ENCODE results near the gene COMMD4. TPM values are rescaled to one million over a fixed set of nuclear protein-coding genes. Genes with fewer than 3 reads are reported as not detected.

COMMD4 gene
- total and polyA plus RNA-seq, 10 of the 15 experiments (the other 5 are each of a cell fraction or from before 2014, with no cell fraction given), result 14.5 to 118 (median 75.3) TPM

DNA sequence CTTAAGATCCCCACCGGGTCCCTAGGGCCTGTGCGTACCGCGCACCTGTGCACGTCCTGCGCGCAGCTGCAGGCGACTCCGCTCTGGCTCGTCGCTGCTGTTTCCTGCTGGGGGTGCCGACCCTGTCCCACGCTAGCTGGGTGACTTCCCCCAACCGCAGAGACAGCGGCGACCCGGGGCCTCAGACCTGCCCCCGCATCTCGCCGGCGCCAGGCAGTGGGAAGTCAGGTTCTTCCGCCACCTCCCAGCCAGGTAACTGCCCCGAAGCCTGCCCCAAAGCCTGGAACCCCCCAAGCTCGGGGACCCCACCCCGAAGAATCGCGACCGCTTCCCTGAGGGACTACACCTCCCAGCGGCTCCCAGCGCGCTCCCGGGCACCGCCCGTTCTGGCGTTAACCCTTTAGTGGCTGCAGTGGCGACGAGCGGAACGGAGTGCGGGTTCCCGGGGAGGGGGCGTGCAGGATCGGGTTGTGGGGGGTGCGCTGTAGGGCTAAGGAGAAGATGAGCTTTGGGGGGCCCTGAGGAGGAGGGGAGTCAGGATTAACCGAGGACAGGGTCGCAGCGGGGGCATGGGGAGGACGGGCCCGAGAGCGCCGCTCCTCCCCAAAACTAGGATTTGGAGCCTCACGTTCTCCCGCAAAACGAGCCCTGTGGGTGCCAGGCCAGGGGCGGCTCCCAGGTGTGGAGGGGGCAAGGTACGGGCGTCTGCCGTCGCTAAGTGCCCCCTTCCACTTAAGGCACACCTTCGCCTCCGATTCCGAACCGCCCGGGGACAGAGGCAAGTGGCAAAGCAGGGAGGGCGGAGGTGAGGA, 11.6 kb downstream of the COMMD4 start (continued):
- TF ChIP-seq POLR2AphosphoS5 (IDR thresholded peaks at IDR 0.05; ENCODE audit: low read length) (no peak), NR2C2 (IDR thresholded peaks at IDR 0.05; ENCODE audit: borderline replicate concordance, control insufficient read depth, insufficient read length, low read depth) (no peak), BMI1 (IDR thresholded peaks at IDR 0.05; ENCODE audit: borderline replicate concordance) (no peak), CHD2 (IDR thresholded peaks at IDR 0.05; ENCODE audit: borderline replicate concordance, low read depth, low read length) (peak; percentile 33; the same call in 1 of the 2 replicates), YY1 (IDR thresholded peaks at IDR 0.05; ENCODE audit: low read depth, low read length) (no peak), EP300 (IDR thresholded peaks at IDR 0.05; ENCODE audit: borderline replicate concordance in 1 of 2, control insufficient read depth in 1 of 2, low read depth in 2 of 2, low read length in 2 of 2) (no peak), POLR2A (IDR thresholded peaks at IDR 0.05; ENCODE audit: low read depth, low read length) (peak; percentile 68), BACH1 (IDR thresholded peaks at IDR 0.05; ENCODE audit: borderline replicate concordance) (0 out of 2 replicates have a peak, but pooled peaks have one; percentile 33), RFX5 (IDR thresholded peaks at IDR 0.05; ENCODE audit: low read depth, low read length) (no peak), SRF (IDR thresholded peaks at IDR 0.05; ENCODE audit: low read depth in 2 of 2, low read length in 2 of 2) (no peak), RELA (IDR thresholded peaks at IDR 0.05; ENCODE audit: borderline replicate concordance, partially characterized antibody) (peak; percentile 10), ETV6 (conservative IDR thresholded peaks at IDR 0.05 in 1 of 2, IDR thresholded peaks at IDR 0.05 in 1 of 2; ENCODE audit: borderline replicate concordance in 1 of 2, low read depth in 1 of 2) (no peak), CBX5 (IDR thresholded peaks at IDR 0.05; ENCODE audit: low read depth) (no peak), JUNB (IDR thresholded peaks at IDR 0.05) (no peak), SUZ12 (IDR thresholded peaks at IDR 0.05; ENCODE audit: unreplicated experiment) (no peak), GABPA (IDR thresholded peaks at IDR 0.05; ENCODE audit: low read depth) (no peak), MYC (IDR thresholded peaks at IDR 0.05; ENCODE audit: insufficient read depth, insufficient read length, insufficient replicate concordance, low read length, severe bottlenecking) (no peak), DPF2 (IDR thresholded peaks at IDR 0.05) (peak; percentile 53; the same call in 1 of the 2 replicates), MEF2B (IDR thresholded peaks at IDR 0.05; ENCODE audit: partially characterized antibody, poor library complexity, severe bottlenecking) (peak; percentile 74), ZZZ3 (IDR thresholded peaks at IDR 0.05; ENCODE audit: control insufficient read depth, insufficient read length, low read depth) (no peak), IKZF2 (IDR thresholded peaks at IDR 0.05) (peak in 1 of 2 experiments; percentile 20; a peak in 2 of 4 replicates)
- TF ChIP-seq, protein P1, sequence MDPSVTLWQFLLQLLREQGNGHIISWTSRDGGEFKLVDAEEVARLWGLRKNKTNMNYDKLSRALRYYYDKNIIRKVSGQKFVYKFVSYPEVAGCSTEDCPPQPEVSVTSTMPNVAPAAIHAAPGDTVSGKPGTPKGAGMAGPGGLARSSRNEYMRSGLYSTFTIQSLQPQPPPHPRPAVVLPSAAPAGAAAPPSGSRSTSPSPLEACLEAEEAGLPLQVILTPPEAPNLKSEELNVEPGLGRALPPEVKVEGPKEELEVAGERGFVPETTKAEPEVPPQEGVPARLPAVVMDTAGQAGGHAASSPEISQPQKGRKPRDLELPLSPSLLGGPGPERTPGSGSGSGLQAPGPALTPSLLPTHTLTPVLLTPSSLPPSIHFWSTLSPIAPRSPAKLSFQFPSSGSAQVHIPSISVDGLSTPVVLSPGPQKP (IDR thresholded peaks at IDR 0.05; ENCODE audit: low read depth, low read length), result no peak
- TF ChIP-seq, protein P2, sequence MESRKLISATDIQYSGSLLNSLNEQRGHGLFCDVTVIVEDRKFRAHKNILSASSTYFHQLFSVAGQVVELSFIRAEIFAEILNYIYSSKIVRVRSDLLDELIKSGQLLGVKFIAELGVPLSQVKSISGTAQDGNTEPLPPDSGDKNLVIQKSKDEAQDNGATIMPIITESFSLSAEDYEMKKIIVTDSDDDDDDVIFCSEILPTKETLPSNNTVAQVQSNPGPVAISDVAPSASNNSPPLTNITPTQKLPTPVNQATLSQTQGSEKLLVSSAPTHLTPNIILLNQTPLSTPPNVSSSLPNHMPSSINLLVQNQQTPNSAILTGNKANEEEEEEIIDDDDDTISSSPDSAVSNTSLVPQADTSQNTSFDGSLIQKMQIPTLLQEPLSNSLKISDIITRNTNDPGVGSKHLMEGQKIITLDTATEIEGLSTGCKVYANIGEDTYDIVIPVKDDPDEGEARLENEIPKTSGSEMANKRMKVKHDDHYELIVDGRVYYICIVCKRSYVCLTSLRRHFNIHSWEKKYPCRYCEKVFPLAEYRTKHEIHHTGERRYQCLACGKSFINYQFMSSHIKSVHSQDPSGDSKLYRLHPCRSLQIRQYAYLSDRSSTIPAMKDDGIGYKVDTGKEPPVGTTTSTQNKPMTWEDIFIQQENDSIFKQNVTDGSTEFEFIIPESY (IDR thresholded peaks at IDR 0.05), result no peak
- TF ChIP-seq, protein P3, sequence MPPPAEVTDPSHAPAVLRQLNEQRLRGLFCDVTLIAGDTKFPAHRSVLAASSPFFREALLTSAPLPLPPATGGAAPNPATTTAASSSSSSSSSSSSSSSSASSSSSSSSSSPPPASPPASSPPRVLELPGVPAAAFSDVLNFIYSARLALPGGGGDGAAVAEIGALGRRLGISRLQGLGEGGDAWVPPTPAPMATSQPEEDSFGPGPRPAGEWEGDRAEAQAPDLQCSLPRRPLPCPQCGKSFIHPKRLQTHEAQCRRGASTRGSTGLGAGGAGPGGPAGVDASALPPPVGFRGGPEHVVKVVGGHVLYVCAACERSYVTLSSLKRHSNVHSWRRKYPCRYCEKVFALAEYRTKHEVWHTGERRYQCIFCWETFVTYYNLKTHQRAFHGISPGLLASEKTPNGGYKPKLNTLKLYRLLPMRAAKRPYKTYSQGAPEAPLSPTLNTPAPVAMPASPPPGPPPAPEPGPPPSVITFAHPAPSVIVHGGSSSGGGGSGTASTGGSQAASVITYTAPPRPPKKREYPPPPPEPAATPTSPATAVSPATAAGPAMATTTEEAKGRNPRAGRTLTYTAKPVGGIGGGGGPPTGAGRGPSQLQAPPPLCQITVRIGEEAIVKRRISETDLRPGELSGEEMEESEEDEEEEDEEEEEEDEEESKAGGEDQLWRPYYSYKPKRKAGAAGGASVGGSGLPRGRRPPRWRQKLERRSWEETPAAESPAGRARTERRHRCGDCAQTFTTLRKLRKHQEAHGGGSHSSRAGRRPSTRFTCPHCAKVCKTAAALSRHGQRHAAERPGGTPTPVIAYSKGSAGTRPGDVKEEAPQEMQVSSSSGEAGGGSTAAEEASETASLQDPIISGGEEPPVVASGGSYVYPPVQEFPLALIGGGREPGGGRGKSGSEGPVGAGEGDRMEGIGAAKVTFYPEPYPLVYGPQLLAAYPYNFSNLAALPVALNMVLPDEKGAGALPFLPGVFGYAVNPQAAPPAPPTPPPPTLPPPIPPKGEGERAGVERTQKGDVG (CRISPR knock-in tag; IDR thresholded peaks at IDR 0.05), result no peak

Data from GM12878 (cell line).